WTC11 (cell line): ENCODE results near the gene DCD. TPM values are rescaled to one million over a fixed set of nuclear protein-coding genes. Genes with fewer than 3 reads are reported as not detected.

Source experiments
- ATAC-seq: fragments of 200-7000 bp; cut with Tn5 transposase; 2 replicates; pipeline ENCODE4 v1.10.0; 2021; ENCODE audit warnings: mild to moderate bottlenecking, moderate library complexity
- CTCF ChIA-PET: fragments of 300-600 bp; sonication (Branson Sonifier 250); formaldehyde crosslinking; loops from one replicate; lab custom pipeline; 2021; ENCODE audit warnings: antibody characterized with exemption; lab: Charles Lee
- POLR2A ChIA-PET: fragments of 350-600 bp; sonication (Branson Sonifier 250); formaldehyde crosslinking; loops from one replicate; lab custom pipeline; 2021; ENCODE audit warnings: antibody characterized with exemption; lab: Charles Lee
- DNase-seq: peaks from one replicate; pipeline ENCODE4 v3.0.0; 2021; ENCODE audit warnings: low spot score
- H3K27ac Mint-ChIP-seq: 2 replicates; pipeline ENCODE4 v1.8.0; 2021; ENCODE audit warnings: mixed read lengths
- H3K27me3 Mint-ChIP-seq: 2 replicates; pipeline ENCODE4 v1.8.0; 2021; ENCODE audit warnings: low read depth, mild to moderate bottlenecking, moderate library complexity, mixed read lengths
- H3K36me3 Mint-ChIP-seq: 2 replicates; pipeline ENCODE4 v1.8.0; 2021; ENCODE audit warnings: mixed read lengths
- H3K4me1 Mint-ChIP-seq: 2 replicates; pipeline ENCODE4 v1.8.0; 2022; ENCODE audit warnings: mixed read lengths
- H3K4me3 Mint-ChIP-seq: 2 replicates; pipeline ENCODE4 v1.8.0; 2021; ENCODE audit warnings: mild to moderate bottlenecking, moderate library complexity, mixed read lengths
- H3K9me3 Mint-ChIP-seq: 2 replicates; pipeline ENCODE4 v1.8.0; 2021; ENCODE audit warnings: mixed read lengths
- ARID4B ChIP-seq: sonication (generic); formaldehyde crosslinking; IDR thresholded peaks from 2 replicates; pipeline ENCODE4 v1.8.0; 2023; ENCODE audit warnings: missing genetic modification reagents, mild to moderate bottlenecking, borderline replicate concordance
- E2F5 ChIP-seq: sonication (generic); formaldehyde crosslinking; IDR thresholded peaks from 2 replicates; pipeline ENCODE4 v1.8.1; 2022; ENCODE audit warnings: mild to moderate bottlenecking, moderate library complexity, missing genetic modification reagents
- ERG ChIP-seq: fragments of 250-450 bp; sonication (Bioruptor Pico); IDR thresholded peaks from 2 replicates; pipeline ENCODE4 v1.8.0; 2021; ENCODE audit warnings: mild to moderate bottlenecking
- FOXP1 ChIP-seq: sonication (generic); formaldehyde crosslinking; IDR thresholded peaks from 2 replicates; pipeline ENCODE4 v1.8.0; 2022; ENCODE audit warnings: missing genetic modification reagents, mild to moderate bottlenecking, moderate library complexity, borderline replicate concordance
- GRHL2 ChIP-seq: fragments of 250-450 bp; sonication (Bioruptor Pico); IDR thresholded peaks from 2 replicates; pipeline ENCODE4 v1.8.0; 2022; ENCODE audit warnings: mild to moderate bottlenecking, moderate library complexity; ENCODE audit not compliant: insufficient replicate concordance, severe bottlenecking
- IRF1 ChIP-seq: sonication (generic); formaldehyde crosslinking; IDR thresholded peaks from 2 replicates; pipeline ENCODE4 v1.8.0; 2023; ENCODE audit warnings: missing genetic modification reagents
- NFATC4 ChIP-seq: fragments of 250-450 bp; sonication (Bioruptor Pico); IDR thresholded peaks from 2 replicates; pipeline ENCODE4 v1.9.0; 2021; ENCODE audit warnings: mild to moderate bottlenecking
- NR3C1 ChIP-seq: sonication (generic); formaldehyde crosslinking; conservative IDR thresholded peaks from 2 replicates; pipeline ENCODE4 v1.8.1; 2023; ENCODE audit warnings: low read depth, mild to moderate bottlenecking, missing genetic modification reagents
- SOX15 ChIP-seq: fragments of 250-450 bp; sonication (Bioruptor Pico); IDR thresholded peaks from 2 replicates; pipeline ENCODE4 v1.9.0; 2021; ENCODE audit warnings: mild to moderate bottlenecking
- TCF7 ChIP-seq: sonication (generic); formaldehyde crosslinking; IDR thresholded peaks from 2 replicates; pipeline ENCODE4 v1.8.0; 2022; ENCODE audit warnings: mild to moderate bottlenecking, low read depth, missing genetic modification reagents, moderate library complexity
- TEAD4 ChIP-seq: sonication (generic); formaldehyde crosslinking; IDR thresholded peaks from 2 replicates; pipeline ENCODE4 v1.8.0; 2022; ENCODE audit warnings: mild to moderate bottlenecking, missing genetic modification reagents
- ZNF396 ChIP-seq: fragments of 250-450 bp; sonication (Bioruptor Pico); IDR thresholded peaks from 2 replicates; pipeline ENCODE4 v1.8.0; 2021; ENCODE audit warnings: mild to moderate bottlenecking, moderate library complexity, borderline replicate concordance
- ZNF416 ChIP-seq: fragments of 250-450 bp; sonication (Bioruptor Pico); IDR thresholded peaks from 2 replicates; pipeline ENCODE4 v1.9.0; 2021; ENCODE audit warnings: mild to moderate bottlenecking, inconsistent platforms
- ZNF425 ChIP-seq: fragments of 250-450 bp; sonication (Bioruptor Pico); conservative IDR thresholded peaks from 2 replicates; pipeline ENCODE4 v1.9.0; 2021; ENCODE audit warnings: mild to moderate bottlenecking
- ZNF532 ChIP-seq: fragments of 250-450 bp; sonication (Bioruptor Pico); IDR thresholded peaks from 2 replicates; pipeline ENCODE4 v1.9.0; 2021; ENCODE audit warnings: mild to moderate bottlenecking, borderline replicate concordance
- ZNF671 ChIP-seq: fragments of 250-450 bp; sonication (Bioruptor Pico); IDR thresholded peaks from 2 replicates; pipeline ENCODE4 v1.8.0; 2021; ENCODE audit warnings: mild to moderate bottlenecking
- total RNA-seq: library from RNA; stranded (reverse); gene quantifications from 3 replicates; pipeline ENCODE4 v1.2.3, GENCODE V29; 2021

Gene DCD
- total RNA-seq, 1 experiment from 2014 or later, result not detected

GRCh38 chr12:54625598-54625997 is 22.6 kb downstream of the DCD start (continued):
- TF ChIP-seq ERG (CRISPR knock-in tag), result no peak
- TF ChIP-seq ZNF671, result no peak
- no peak for TF ChIP-seq ZNF416
- TF ChIP-seq GRHL2 (CRISPR knock-in tag), result no peak
- no peak for TF ChIP-seq IRF1 (CRISPR knock-in tag)

GRCh38 chr12:54624315-54625279 is 23.6 kb downstream of the DCD start:
- DNase-seq (no peak), ATAC-seq (no peak)
- ChIA-PET POLR2A (no interaction called here), CTCF (interaction anchor here (1.2 to 2.8 kb wide), 5 partner anchors 8 to 97 kb away, joined by 3 to 10 read pairs (median 4); no protein-coding TSS in a partner anchor)
- Mint-ChIP-seq H3K36me3 (peaks cover 22% of the 10 kb centered on the region), H3K4me1 (no peaks in the 10 kb centered on the region), H3K27me3 (peaks cover 48% of the 10 kb centered on the region), H3K4me3 (no peak overlapping the region), H3K9me3 (peaks cover 34% of the 10 kb centered on the region), H3K27ac (no peak overlapping the region)
- TF ChIP-seq NFATC4 (CRISPR knock-in tag) (no peak), TCF7 (CRISPR knock-in tag) (no peak), ZNF396 (CRISPR knock-in tag) (no peak), SOX15 (CRISPR knock-in tag) (no peak), FOXP1 (no peak), GRHL2 (CRISPR knock-in tag) (no peak), E2F5 (no peak), NR3C1 (CRISPR knock-in tag) (no peak), ZNF532 (CRISPR knock-in tag) (no peak), TEAD4 (CRISPR knock-in tag) (no peak), ARID4B (CRISPR knock-in tag) (no peak), ZNF416 (no peak), ZNF671 (no peak), ZNF425 (no peak)
